K562 (cell line): ENCODE results near the gene NCOA1. TPM values are rescaled to one million over a fixed set of nuclear protein-coding genes. Genes with fewer than 3 reads are reported as not detected.

Experiments used
- ATAC-seq: fragments of 200-7000 bp; cut with Tn5 transposase; 3 replicates; pipeline ENCODE4 v1.9.1; 2020; ENCODE audit warnings: moderate library complexity
- BruUV-seq: library from RNA; stranded (reverse); fragments of 400-500 nt; replicated peaks from 2 replicates; lab custom pipeline; 2021; lab: Mats Ljungman, UMichigan
- CTCF ChIA-PET: fragments of 300-600 bp; formaldehyde crosslinking; extraction: SDS; loops from one replicate; lab custom pipeline; 2021; ENCODE audit warnings: low intra/inter-chr PET ratio; lab: Yijun Ruan, JAX
- POLR2A ChIA-PET: fragments of 300-600, 350-650 bp; sonication (Branson Sonifier 250); formaldehyde crosslinking; extraction: SDS; loops from one replicate; lab custom pipeline; 2021; ENCODE audit warnings: antibody characterized with exemption, inconsistent platforms; lab: Yijun Ruan, JAX
- DNase-seq, 4 experiments: peaks; one replicate each; pipeline versions ENCODE4 v3.0.0 to v3.0.0-alpha.2; 2011 to 2018; ENCODE audit warnings: low spot score in 3 of 4, mixed read lengths in 3 of 4; ENCODE audit errors: extremely low read depth in 1 of 4
- FAIRE-seq: peaks from 2 replicates; lab custom pipeline; 2011; peaks lifted over from hg19 to GRCh38; lab: Jason Lieb, UNC
- H2AFZ ChIP-seq: 2 replicates; pipeline ENCODE4 v1.6.0; 2011; ENCODE audit warnings: low read depth, low read length, control low read depth, inconsistent platforms
- H3K27ac ChIP-seq: fragments of 200-600 bp; 3 replicates; pipeline ENCODE4 v1.8.0; 2011; ENCODE audit warnings: low read depth, mild to moderate bottlenecking, control low read depth, inconsistent platforms, low read length, moderate library complexity, mixed read lengths; ENCODE audit errors: extremely low read depth
- H3K27me3 ChIP-seq, 2 experiments: fragments of 300-600 bp in 1 of 2; 2 replicates in 1 of 2; 3 replicates in 1 of 2; pipeline versions ENCODE4 v1.6.0 to v1.8.0; 2011; ENCODE audit warnings: inconsistent platforms in 2 of 2, low read length in 2 of 2, mild to moderate bottlenecking in 1 of 2, mixed read lengths in 1 of 2, moderate library complexity in 1 of 2; ENCODE audit not compliant: control insufficient read depth in 2 of 2, insufficient read depth in 2 of 2
- H3K36me3 ChIP-seq: fragments of 300-600 bp; 3 replicates; pipeline ENCODE4 v1.8.0; 2011; ENCODE audit warnings: mild to moderate bottlenecking, low read length, inconsistent platforms; ENCODE audit not compliant: control insufficient read depth, insufficient read depth
- H3K4me1 ChIP-seq, 2 experiments: fragments of 200-600 bp in 1 of 2; replicated peaks in 1 of 2; 2 replicates in 1 of 2; 3 replicates in 1 of 2; pipeline versions ENCODE4 v1.5.1 to v1.8.0; 2011; ENCODE audit warnings: inconsistent platforms in 2 of 2, low read length in 2 of 2, mild to moderate bottlenecking in 1 of 2, mixed read lengths in 1 of 2, moderate library complexity in 1 of 2; ENCODE audit not compliant: control insufficient read depth in 2 of 2, insufficient read depth in 2 of 2
- H3K4me2 ChIP-seq: 2 replicates; pipeline ENCODE4 v1.6.1; 2011; ENCODE audit warnings: low read length, control low read depth, inconsistent platforms, mixed read lengths; ENCODE audit not compliant: insufficient read depth
- H3K4me3 ChIP-seq: fragments of 200-600 bp; sonication (generic), shearing (Covaris generic); 2 replicates; pipeline ENCODE4 v1.5.1; 2016; ENCODE audit warnings: control low read depth, inconsistent platforms
- H3K79me2 ChIP-seq: fragments of 200-600 bp; 3 replicates; pipeline ENCODE4 v1.8.0; 2011; ENCODE audit warnings: low read length, inconsistent platforms; ENCODE audit not compliant: control insufficient read depth, insufficient read depth
- H3K9ac ChIP-seq, 2 experiments: 2 replicates each; pipeline versions ENCODE4 v1.6.0 to v1.6.1; 2011; ENCODE audit warnings: low read depth in 2 of 2, low read length in 2 of 2, control low read depth in 1 of 2, inconsistent platforms in 1 of 2, mild to moderate bottlenecking in 1 of 2, mixed read lengths in 1 of 2; ENCODE audit not compliant: insufficient read depth in 1 of 2
- H3K9me1 ChIP-seq: one replicate; pipeline ENCODE4 v1.6.0; 2011; ENCODE audit warnings: inconsistent platforms, mild to moderate bottlenecking, low read length, moderate library complexity; ENCODE audit not compliant: control insufficient read depth, insufficient read depth
- H3K9me3 ChIP-seq: replicated peaks from 2 replicates; pipeline ENCODE4 v1.5.1; 2011; ENCODE audit warnings: low read depth, low read length, inconsistent platforms; ENCODE audit not compliant: control insufficient read depth, insufficient read depth
- H4K20me1 ChIP-seq: replicated peaks from 2 replicates; pipeline ENCODE4 v1.6.1; 2011; ENCODE audit warnings: low read length, inconsistent platforms, mixed read lengths; ENCODE audit not compliant: control insufficient read depth, insufficient read depth
- FOXA1 ChIP-seq: fragments of 450-650 bp; IDR thresholded peaks from 2 replicates; pipeline ENCODE4 v1.6.1; 2016; ENCODE audit warnings: mild to moderate bottlenecking, borderline replicate concordance
- HDAC1 ChIP-seq, 2 experiments: fragments of 450-650 bp; IDR thresholded peaks; 2 replicates each; pipeline ENCODE4 v1.6.1; 2016 to 2017; ENCODE audit warnings: inconsistent platforms in 1 of 2, mild to moderate bottlenecking in 1 of 2, moderate library complexity in 1 of 2
- IFI16 ChIP-seq: fragments of 250-450 bp; sonication (Bioruptor Pico); IDR thresholded peaks from 2 replicates; pipeline ENCODE4 v2.1.2; 2022; ENCODE audit warnings: mild to moderate bottlenecking, inconsistent platforms
- KHSRP ChIP-seq: fragments of 450-650 bp; IDR thresholded peaks from 2 replicates; pipeline ENCODE4 v1.6.1; 2017
- POLR2G ChIP-seq: fragments of 200-400 bp; formaldehyde crosslinking; IDR thresholded peaks from 2 replicates; pipeline ENCODE4 v1.6.1; 2017; ENCODE audit warnings: low read depth, mild to moderate bottlenecking, antibody characterized with exemption, low read length, moderate library complexity
- SOX6 ChIP-seq: fragments of 450-650 bp; IDR thresholded peaks from 2 replicates; pipeline ENCODE4 v1.6.1; 2014; ENCODE audit warnings: mild to moderate bottlenecking
- TCF7L2 ChIP-seq: fragments of 150-350 bp; IDR thresholded peaks from 2 replicates; pipeline ENCODE4 v1.6.1; 2016; ENCODE audit warnings: low read depth, mild to moderate bottlenecking, low read length, moderate library complexity
- ZNF668 ChIP-seq: fragments of 250-450 bp; sonication (Bioruptor Pico); IDR thresholded peaks from 2 replicates; pipeline ENCODE4 v1.8.0; 2022; ENCODE audit warnings: mild to moderate bottlenecking, inconsistent platforms
- ZNF764 ChIP-seq: fragments of 250-450 bp; sonication (Bioruptor Pico); IDR thresholded peaks from 2 replicates; pipeline ENCODE4 v1.4.0; 2020; ENCODE audit warnings: low read depth, mild to moderate bottlenecking, moderate library complexity
- WGBS: fragments of 100-300 bp; shearing (Covaris generic); methylation state at CpG from one replicate; pipeline ENCODE4 v1.1.6; 2016; ENCODE audit warnings: low coverage, mixed read lengths; ENCODE audit not compliant: insufficient coverage; ENCODE audit errors: missing lambda C conversion rate; 5-methylcytosine and 5-hydroxymethylcytosine counted together
- in situ Hi-C: fragments of 300-500 bp; cut with MboI; formaldehyde crosslinking; loops from 4 replicates; pipeline ENCODE4 v1.15.0; 2018; ENCODE audit warnings: inconsistent platforms, mixed read lengths
- intact Hi-C: fragments of 100-400 bp; cut with micrococcal nuclease; formaldehyde crosslinking; loops from 2 replicates; pipeline ENCODE4 v1.14.2; 2022
- polyA plus RNA-seq, 8 experiments: library from polyadenylated mRNA; depleted of rRNA in 4 of 8; stranded (reverse) in 5 of 8; unstranded in 3 of 8; fragments of >200 nt; fragmentation: Nextera tagmentation in 2 of 8; fragmentation: Illumina TruSeq in 1 of 8; extraction: Ambion mirVana in 2 of 8; extraction: Trizol in 1 of 8; gene quantifications; 2 replicates each; pipeline versions ENCODE4 v1.2.1 to v1.2.3, GENCODE V29; 2011 to 2014; ENCODE audit warnings: inconsistent platforms in 1 of 8, missing spikeins in 1 of 8
- total RNA-seq, 7 experiments: library from RNA; depleted of rRNA in 6 of 7; stranded (reverse); fragments of >200 nt in 6 of 7; fragmentation: Illumina TruSeq in 2 of 7; extraction: Trizol in 2 of 7; gene quantifications; 2 replicates each; pipeline versions ENCODE4 v1.2.1 to v1.2.3, GENCODE V29; 2011 to 2021; ENCODE audit warnings: low replicate concordance in 1 of 7
- TF ChIP-seq, protein P1 (sequence below): sonication (generic); formaldehyde crosslinking; IDR thresholded peaks from 2 replicates; pipeline ENCODE4 v1.9.0; 2022; ENCODE audit warnings: mild to moderate bottlenecking, missing genetic modification reagents
- TF ChIP-seq, protein P2 (sequence below): fragments of 450-650 bp; IDR thresholded peaks from 2 replicates; pipeline ENCODE4 v1.7.0; 2016; ENCODE audit warnings: borderline replicate concordance
- TF ChIP-seq, protein P3 (sequence below), 2 experiments: fragments of 450-650 bp; IDR thresholded peaks; 2 replicates each; pipeline ENCODE4 v1.6.1; 2018; ENCODE audit warnings: mild to moderate bottlenecking in 2 of 2, low read depth in 1 of 2; ENCODE audit not compliant: partially characterized antibody in 2 of 2

Gene NCOA1
- total and polyA plus RNA-seq, 9 of the 15 experiments (the other 6 are each of a cell fraction or from before 2014, with no cell fraction given): 4.9 to 25.7 (median 17.0) TPM

DNA sequence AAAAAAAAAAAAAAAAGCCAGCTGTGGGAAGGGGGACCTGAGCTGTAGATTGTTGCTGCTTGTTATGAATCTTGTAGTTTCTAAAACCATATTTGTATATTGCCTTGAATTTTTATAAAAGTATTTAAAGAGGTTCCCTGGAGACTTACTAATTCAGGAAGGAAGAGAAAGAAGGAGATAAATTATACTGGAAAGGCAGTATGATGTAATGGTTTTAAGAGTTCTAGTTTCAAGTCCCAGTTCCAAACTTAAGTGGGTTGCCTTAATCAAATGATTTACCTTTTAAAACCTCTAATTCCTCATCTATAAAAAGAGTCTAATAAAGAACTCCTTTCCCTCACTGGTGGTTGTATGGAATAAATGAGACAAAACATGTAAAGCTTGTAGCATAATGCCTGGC is 240.0 kb downstream of the NCOA1 start (continued):
- TF ChIP-seq, protein P1, sequence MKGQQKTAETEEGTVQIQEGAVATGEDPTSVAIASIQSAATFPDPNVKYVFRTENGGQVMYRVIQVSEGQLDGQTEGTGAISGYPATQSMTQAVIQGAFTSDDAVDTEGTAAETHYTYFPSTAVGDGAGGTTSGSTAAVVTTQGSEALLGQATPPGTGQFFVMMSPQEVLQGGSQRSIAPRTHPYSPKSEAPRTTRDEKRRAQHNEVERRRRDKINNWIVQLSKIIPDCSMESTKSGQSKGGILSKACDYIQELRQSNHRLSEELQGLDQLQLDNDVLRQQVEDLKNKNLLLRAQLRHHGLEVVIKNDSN (CRISPR knock-in tag): no peak
- TF ChIP-seq TCF7L2: no peak

DNA sequence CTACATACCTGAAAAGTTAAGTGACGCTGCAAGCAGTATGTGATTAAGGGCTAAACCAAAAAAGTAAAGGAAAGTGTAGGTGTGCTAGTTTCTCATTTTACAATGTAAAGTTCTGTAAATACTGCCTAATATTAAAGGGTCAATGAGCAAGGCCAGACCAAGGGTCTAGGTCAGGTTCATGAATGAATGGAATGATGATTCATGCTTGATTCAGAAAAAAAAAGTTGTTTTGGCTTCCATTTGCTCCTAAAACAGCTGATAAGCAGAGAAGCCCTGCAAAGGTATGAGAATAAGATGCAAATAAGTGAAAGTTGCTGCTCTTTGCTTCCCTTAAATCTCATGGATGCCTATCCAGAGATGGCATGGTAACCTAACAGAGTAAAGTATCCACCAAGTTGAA is 240.9 kb downstream of the NCOA1 start:
- in situ Hi-C loops: no loop called here
- Histone ChIP-seq H3K4me2 (no peak overlapping the region), H3K27me3 (no peaks in the 10 kb centered on the region), H3K9ac (no peak overlapping the region), H3K4me1 (no peaks in the 10 kb centered on the region), H3K9me3 (no peaks in the 10 kb centered on the region), H3K36me3 (peaks cover 16% of the 10 kb centered on the region; the same call in 1 of the 3 replicates), H3K79me2 (no peaks in the 10 kb centered on the region), H3K9me1 (no peaks in the 10 kb centered on the region), H3K27ac (no peak overlapping the region), H4K20me1 (no peaks in the 10 kb centered on the region), H3K4me3 (no peak overlapping the region), H2AFZ (no peak overlapping the region)
- POLR2A ChIA-PET: no interaction called here
- ATAC-seq: no peak
- intact Hi-C loops: no loop called here
- WGBS: 81% methylated on average over 1 of the region's 1 CpG
- DNase-seq: no peak
- no peak for FAIRE-seq
- CTCF ChIA-PET: no interaction called here
- TF ChIP-seq KHSRP (no peak), POLR2G (no peak), HDAC1 (IDR thresholded peaks at IDR 0.05) (no peak), FOXA1 (no peak), SOX6 (no peak), ZNF668 (CRISPR knock-in tag) (no peak), ZNF764 (CRISPR knock-in tag) (no peak), IFI16 (CRISPR knock-in tag) (no peak)
- TF ChIP-seq, protein P2, sequence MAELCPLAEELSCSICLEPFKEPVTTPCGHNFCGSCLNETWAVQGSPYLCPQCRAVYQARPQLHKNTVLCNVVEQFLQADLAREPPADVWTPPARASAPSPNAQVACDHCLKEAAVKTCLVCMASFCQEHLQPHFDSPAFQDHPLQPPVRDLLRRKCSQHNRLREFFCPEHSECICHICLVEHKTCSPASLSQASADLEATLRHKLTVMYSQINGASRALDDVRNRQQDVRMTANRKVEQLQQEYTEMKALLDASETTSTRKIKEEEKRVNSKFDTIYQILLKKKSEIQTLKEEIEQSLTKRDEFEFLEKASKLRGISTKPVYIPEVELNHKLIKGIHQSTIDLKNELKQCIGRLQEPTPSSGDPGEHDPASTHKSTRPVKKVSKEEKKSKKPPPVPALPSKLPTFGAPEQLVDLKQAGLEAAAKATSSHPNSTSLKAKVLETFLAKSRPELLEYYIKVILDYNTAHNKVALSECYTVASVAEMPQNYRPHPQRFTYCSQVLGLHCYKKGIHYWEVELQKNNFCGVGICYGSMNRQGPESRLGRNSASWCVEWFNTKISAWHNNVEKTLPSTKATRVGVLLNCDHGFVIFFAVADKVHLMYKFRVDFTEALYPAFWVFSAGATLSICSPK: no peak
- TF ChIP-seq, protein P3, sequence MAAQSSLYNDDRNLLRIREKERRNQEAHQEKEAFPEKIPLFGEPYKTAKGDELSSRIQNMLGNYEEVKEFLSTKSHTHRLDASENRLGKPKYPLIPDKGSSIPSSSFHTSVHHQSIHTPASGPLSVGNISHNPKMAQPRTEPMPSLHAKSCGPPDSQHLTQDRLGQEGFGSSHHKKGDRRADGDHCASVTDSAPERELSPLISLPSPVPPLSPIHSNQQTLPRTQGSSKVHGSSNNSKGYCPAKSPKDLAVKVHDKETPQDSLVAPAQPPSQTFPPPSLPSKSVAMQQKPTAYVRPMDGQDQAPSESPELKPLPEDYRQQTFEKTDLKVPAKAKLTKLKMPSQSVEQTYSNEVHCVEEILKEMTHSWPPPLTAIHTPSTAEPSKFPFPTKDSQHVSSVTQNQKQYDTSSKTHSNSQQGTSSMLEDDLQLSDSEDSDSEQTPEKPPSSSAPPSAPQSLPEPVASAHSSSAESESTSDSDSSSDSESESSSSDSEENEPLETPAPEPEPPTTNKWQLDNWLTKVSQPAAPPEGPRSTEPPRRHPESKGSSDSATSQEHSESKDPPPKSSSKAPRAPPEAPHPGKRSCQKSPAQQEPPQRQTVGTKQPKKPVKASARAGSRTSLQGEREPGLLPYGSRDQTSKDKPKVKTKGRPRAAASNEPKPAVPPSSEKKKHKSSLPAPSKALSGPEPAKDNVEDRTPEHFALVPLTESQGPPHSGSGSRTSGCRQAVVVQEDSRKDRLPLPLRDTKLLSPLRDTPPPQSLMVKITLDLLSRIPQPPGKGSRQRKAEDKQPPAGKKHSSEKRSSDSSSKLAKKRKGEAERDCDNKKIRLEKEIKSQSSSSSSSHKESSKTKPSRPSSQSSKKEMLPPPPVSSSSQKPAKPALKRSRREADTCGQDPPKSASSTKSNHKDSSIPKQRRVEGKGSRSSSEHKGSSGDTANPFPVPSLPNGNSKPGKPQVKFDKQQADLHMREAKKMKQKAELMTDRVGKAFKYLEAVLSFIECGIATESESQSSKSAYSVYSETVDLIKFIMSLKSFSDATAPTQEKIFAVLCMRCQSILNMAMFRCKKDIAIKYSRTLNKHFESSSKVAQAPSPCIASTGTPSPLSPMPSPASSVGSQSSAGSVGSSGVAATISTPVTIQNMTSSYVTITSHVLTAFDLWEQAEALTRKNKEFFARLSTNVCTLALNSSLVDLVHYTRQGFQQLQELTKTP (IDR thresholded peaks at IDR 0.05; ENCODE audit: low read depth in 1 of 2, partially characterized antibody in 2 of 2): no peak
- no TSS peak for BruUV-seq
